Calu3 (cell line): ENCODE data around the gene SDK2. TPM values are rescaled to one million over a fixed set of nuclear protein-coding genes. Genes with fewer than 3 reads are reported as not detected.

Experiments
- BruUV-seq: library from RNA; stranded (reverse); fragments of 400-500 nt; replicated peaks from 2 replicates; lab custom pipeline; 2021; lab: Mats Ljungman, UMichigan
- CTCF ChIA-PET: fragments of 300-600 bp; sonication (Branson Sonifier 250); formaldehyde crosslinking; loops from one replicate; lab custom pipeline; 2022; ENCODE audit warnings: antibody characterized with exemption; lab: Charles Lee
- DNase-seq: peaks from one replicate; pipeline ENCODE4 v3.0.0; 2022
- H3K27ac Mint-ChIP-seq: one replicate; pipeline ENCODE4 v1.8.0; 2022; ENCODE audit warnings: mixed read lengths; ENCODE audit not compliant: unreplicated experiment
- H3K27me3 Mint-ChIP-seq: one replicate; pipeline ENCODE4 v1.8.0; 2022; ENCODE audit warnings: mixed read lengths; ENCODE audit not compliant: unreplicated experiment
- H3K36me3 Mint-ChIP-seq: one replicate; pipeline ENCODE4 v1.8.0; 2022; ENCODE audit warnings: mild to moderate bottlenecking, moderate library complexity, mixed read lengths; ENCODE audit not compliant: insufficient read depth, unreplicated experiment
- H3K4me1 Mint-ChIP-seq: one replicate; pipeline ENCODE4 v1.8.0; 2022; ENCODE audit warnings: mild to moderate bottlenecking, low read depth, mixed read lengths; ENCODE audit not compliant: unreplicated experiment
- H3K4me3 Mint-ChIP-seq: one replicate; pipeline ENCODE4 v1.8.0; 2022; ENCODE audit warnings: mild to moderate bottlenecking, low read depth, moderate library complexity, mixed read lengths; ENCODE audit not compliant: unreplicated experiment
- H3K9me3 Mint-ChIP-seq: one replicate; pipeline ENCODE4 v1.8.0; 2022; ENCODE audit warnings: low read depth, mixed read lengths; ENCODE audit not compliant: unreplicated experiment
- intact Hi-C: fragments of 100-400 bp; cut with micrococcal nuclease; formaldehyde crosslinking; loops from one replicate; pipeline ENCODE4 v1.10.0; 2022; ENCODE audit not compliant: unreplicated experiment
- total RNA-seq: library from RNA; stranded (reverse); gene quantifications from 2 replicates; pipeline ENCODE4 v1.2.3, GENCODE V29; 2022
- TF ChIP-seq, protein P1 (sequence below): fragments of 200-600 bp; IDR thresholded peaks from one replicate; pipeline ENCODE4 v1.8.0; 2022; ENCODE audit warnings: antibody characterized with exemption; ENCODE audit not compliant: unreplicated experiment

The SDK2 gene
- total RNA-seq, 1 experiment from 2014 or later = not detected

DNA sequence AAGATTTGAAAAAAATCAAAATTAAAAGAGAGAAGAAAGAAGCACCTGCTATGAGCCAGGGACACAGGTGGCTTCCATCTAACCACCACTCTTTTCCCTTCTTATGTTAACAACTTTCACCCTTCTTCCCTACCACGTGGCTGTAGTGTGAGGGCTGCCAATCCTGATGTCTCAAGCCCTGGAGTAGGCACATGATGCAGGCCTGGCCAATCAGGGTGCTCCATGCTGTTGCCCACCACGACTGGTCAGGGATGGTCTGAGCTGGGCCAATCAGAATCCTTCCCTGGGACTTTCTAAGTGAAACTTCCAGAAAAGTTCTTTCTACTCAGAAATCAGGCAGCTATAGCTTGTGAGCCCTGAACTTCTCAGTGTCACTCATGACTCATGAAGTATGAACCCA is 140.7 kb downstream of the SDK2 start:
- intact Hi-C loops = no loop called here
- DNase-seq = no peak

DNA sequence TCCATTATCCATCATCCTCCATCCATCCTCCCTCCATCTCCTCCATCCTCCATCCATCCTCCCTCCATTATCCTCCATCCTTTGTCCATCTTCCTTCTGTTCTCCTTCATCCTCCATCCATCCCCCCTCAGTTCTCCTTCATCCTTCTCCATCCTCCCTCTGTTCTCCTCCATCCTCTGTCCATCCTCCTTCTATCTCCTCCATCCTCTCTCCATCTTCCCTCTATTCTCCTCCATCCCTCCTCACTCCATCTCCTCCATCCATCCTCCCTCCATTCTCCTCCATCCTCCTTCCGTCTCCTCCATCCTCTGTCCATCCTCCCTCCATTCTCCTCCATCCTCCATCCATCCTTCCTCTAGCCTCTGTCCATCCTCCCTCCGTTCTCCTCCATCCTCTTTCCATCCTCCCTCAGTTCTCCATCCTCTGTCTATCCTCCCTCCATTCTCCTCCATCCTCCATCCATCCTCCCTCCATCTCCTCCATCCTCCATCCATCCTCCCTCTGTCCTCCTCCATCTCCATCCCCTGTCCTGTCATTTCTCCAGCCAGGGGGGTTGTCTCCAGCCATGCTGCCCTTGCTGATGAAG is 143.7 kb downstream of the SDK2 start:
- CTCF ChIA-PET = no interaction called here
- Mint-ChIP-seq H3K36me3 (no peaks in the 10 kb centered on the region), H3K4me3 (no peak overlapping the region), H3K9me3 (peaks cover 6% of the 10 kb centered on the region), H3K4me1 (no peaks in the 10 kb centered on the region), H3K27ac (no peak overlapping the region), H3K27me3 (peaks cover 96% of the 10 kb centered on the region)
- intact Hi-C loops = no loop called here
- no TSS peak for BruUV-seq
- no peak for DNase-seq
- TF ChIP-seq, protein P1, sequence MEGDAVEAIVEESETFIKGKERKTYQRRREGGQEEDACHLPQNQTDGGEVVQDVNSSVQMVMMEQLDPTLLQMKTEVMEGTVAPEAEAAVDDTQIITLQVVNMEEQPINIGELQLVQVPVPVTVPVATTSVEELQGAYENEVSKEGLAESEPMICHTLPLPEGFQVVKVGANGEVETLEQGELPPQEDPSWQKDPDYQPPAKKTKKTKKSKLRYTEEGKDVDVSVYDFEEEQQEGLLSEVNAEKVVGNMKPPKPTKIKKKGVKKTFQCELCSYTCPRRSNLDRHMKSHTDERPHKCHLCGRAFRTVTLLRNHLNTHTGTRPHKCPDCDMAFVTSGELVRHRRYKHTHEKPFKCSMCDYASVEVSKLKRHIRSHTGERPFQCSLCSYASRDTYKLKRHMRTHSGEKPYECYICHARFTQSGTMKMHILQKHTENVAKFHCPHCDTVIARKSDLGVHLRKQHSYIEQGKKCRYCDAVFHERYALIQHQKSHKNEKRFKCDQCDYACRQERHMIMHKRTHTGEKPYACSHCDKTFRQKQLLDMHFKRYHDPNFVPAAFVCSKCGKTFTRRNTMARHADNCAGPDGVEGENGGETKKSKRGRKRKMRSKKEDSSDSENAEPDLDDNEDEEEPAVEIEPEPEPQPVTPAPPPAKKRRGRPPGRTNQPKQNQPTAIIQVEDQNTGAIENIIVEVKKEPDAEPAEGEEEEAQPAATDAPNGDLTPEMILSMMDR = no peak

More for the DNA sequence above, 140.7 kb downstream of the SDK2 start:
- CTCF ChIA-PET = no interaction called here
- no TSS peak for BruUV-seq
- Mint-ChIP-seq H3K36me3 (no peaks in the 10 kb centered on the region), H3K9me3 (peaks cover 6% of the 10 kb centered on the region), H3K4me1 (no peaks in the 10 kb centered on the region), H3K27ac (no peak overlapping the region), H3K27me3 (peaks cover 96% of the 10 kb centered on the region), H3K4me3 (no peak overlapping the region)
- TF ChIP-seq, protein P1 = no peak

DNA sequence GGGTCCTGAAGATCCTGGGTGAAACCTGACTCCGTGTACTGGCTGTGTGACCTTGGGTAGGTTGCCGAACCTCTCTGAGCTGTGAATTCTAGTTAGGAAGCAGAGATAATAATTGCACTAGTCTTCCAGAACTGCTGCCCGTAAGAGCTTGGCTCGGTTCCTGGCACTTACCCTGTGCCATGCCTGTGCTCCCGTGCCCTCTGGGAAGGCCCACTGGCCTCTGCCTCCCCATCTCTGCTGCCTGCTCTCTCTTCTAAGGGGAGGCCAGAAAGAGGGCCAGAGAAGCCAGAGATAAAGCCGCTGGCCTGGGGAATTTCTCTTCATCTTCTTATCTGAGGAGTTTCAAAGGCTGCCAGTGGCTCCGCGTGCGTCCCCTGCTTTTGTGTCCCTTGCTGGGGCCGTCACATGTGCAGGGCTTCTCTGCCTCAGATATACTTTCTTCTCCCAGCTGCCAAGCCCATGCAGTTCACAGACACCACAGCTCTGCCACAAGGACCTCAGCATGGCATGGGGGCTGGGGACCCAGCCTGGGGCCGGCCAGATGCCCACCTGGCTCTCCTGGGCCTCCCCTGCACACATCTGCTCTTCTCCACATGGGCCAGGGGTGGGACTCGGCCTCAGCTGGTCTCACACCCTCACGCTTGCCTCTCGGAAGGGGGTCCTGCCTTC is 145.2 kb downstream of the SDK2 start:
- TF ChIP-seq, protein P1 = no peak
- no TSS peak for BruUV-seq
- H3K4me3 Mint-ChIP-seq = no peak overlapping the region
- no peak for DNase-seq
- peaks cover 6% of the 10 kb centered on the region for H3K9me3 Mint-ChIP-seq
- no peaks in the 10 kb centered on the region for H3K4me1 Mint-ChIP-seq
- H3K36me3 Mint-ChIP-seq = no peaks in the 10 kb centered on the region
- no peak overlapping the region for H3K27ac Mint-ChIP-seq
- H3K27me3 Mint-ChIP-seq = peaks cover 96% of the 10 kb centered on the region
- CTCF ChIA-PET = no interaction called here
- intact Hi-C loops = no loop called here

DNA sequence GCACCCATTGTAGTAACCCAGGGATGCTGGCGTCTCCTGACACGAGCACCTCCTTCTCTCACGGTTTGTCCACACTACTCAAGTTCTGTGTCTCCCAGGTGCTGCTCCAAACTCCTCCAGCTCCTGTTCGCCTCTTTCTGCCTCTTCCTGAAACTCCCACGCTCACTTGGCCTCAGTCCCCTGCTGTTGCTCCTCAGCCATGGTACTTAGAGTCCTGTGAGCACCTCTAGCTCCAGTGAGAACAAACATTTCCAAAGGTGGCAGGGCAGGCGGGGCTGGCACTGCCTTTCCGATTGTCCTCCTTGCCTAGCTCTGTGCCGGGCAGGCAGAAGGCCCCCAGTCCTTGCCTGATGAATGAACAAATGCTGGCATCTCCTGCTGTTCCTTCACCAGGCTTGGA is 146.1 kb downstream of the SDK2 start:
- no peaks in the 10 kb centered on the region for H3K4me1 Mint-ChIP-seq
- DNase-seq = no peak
- BruUV-seq = no TSS peak
- H3K27me3 Mint-ChIP-seq = peaks cover 96% of the 10 kb centered on the region
- H3K9me3 Mint-ChIP-seq = peaks cover 4% of the 10 kb centered on the region
- intact Hi-C loops = no loop called here
- no peaks in the 10 kb centered on the region for H3K36me3 Mint-ChIP-seq
- TF ChIP-seq, protein P1 = no peak
- no peak overlapping the region for H3K27ac Mint-ChIP-seq
- CTCF ChIA-PET = no interaction called here
- H3K4me3 Mint-ChIP-seq = no peak overlapping the region
